ENCODE data around the gene FUBP3.

GRCh38 chr9:130664251-130665028 is 85.1 kb downstream of the FUBP3 start, which contains the start of gene PRDM12:
- TF ChIP-seq, protein P1, sequence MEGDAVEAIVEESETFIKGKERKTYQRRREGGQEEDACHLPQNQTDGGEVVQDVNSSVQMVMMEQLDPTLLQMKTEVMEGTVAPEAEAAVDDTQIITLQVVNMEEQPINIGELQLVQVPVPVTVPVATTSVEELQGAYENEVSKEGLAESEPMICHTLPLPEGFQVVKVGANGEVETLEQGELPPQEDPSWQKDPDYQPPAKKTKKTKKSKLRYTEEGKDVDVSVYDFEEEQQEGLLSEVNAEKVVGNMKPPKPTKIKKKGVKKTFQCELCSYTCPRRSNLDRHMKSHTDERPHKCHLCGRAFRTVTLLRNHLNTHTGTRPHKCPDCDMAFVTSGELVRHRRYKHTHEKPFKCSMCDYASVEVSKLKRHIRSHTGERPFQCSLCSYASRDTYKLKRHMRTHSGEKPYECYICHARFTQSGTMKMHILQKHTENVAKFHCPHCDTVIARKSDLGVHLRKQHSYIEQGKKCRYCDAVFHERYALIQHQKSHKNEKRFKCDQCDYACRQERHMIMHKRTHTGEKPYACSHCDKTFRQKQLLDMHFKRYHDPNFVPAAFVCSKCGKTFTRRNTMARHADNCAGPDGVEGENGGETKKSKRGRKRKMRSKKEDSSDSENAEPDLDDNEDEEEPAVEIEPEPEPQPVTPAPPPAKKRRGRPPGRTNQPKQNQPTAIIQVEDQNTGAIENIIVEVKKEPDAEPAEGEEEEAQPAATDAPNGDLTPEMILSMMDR (IDR thresholded peaks at IDR 0.05 in 4 of 5, conservative IDR thresholded peaks at IDR 0.05 in 1 of 5) = no peak
- TF ChIP-seq POLR2A (IDR thresholded peaks at IDR 0.05) = no peak

Data from gastrocnemius medialis (tissue), 4 donors.